SIG-M5 treated with dmso at 0.1 percent for 504 hours (cell line): ENCODE data around the gene GORASP2.

ENCODE experiments used
- DNase-seq: peaks from one replicate; lab custom pipeline; 2025; ENCODE audit not compliant: unreplicated experiment; lab: John Stamatoyannopoulos, UW

GORASP2 gene

DNA sequence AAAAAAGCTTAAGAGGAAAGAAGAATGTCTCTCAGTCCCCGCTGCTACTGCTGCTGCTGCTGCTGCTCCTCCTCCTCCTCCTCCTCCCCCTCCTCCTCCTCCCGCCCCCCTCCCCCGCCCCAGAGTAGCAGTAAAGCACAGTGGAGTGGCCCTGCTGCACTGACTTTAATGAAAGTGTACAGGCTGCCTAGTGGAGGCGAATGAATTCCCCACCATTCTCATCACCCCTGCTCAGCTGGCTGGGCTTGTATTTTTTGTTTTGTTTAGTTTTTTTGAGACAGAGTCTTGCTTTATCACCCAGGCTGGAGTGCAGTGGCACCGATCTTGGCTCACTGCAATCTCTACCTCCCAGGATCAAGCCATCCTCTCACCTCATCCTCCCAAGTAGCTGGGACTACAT is 34.3 kb downstream of the GORASP2 start:
- DNase-seq: no peak

DNA sequence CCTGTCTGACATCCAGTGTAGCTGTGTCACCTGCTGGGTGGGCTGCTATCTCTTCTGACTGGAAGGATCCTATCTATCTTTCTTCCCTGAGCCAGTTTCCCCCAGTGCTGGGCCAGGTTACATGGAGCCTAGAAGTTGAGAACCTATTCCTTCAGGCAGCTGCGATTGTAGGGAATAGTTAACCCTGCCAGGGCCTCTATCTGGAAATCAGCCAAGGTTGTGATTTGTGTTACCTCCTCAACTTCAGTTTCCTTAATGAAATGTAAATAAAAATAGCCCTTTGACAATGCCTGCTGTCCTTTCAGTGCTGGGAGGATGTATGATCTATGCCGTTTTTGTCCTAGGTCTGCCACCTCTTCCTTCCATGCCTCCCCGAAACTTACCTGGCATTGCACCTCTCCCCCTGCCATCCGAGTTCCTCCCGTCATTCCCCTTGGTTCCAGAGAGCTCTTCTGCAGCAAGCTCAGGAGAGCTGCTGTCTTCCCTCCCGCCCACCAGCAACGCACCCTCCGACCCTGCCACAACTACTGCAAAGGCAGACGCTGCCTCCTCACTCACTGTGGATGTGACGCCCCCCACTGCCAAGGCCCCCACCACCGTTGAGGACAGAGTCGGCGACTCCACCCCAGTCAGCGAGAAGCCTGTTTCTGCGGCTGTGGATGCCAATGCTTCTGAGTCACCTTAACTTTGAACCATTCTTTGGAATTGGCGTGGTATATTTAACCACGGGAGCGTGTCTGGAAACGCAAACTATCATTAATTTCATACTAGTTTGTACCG is 36.6 kb downstream of the GORASP2 start:
- DNase-seq: no peak

DNA sequence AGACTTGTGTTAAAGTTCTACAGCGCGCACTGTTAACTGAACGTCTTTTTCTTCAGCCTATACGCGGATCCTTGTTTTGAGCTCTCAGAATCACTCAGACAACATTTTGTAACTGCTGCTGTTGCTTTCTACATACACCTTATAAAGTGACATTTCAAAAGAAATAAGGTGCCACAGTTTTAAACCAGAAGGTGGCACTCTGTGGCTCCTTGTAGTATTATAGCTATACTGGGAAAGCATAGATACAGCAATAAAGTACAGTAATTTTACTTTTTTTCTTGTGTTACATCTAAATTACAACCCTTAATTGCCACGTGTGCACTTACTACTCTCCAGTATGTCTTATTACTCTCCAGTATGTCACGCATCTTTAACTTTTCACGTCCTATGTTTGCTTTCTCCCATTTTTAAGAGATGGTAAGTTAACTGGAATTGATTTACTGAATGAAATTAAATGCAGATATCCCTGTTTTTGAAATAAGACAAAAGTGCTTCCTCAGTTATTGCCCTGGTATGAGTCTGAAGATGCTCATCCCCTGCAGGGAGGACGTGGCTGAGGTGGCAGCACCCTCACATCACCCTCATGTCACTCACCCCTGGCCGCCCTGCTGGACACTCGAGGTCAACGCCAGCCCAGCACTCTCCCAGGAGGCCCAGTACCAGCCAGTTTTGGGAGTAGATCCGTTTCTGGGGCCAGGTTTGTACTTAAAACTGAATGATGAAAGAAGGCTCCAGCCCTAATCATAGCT is 37.8 kb downstream of the GORASP2 start:
- DNase-seq: no peak

DNA sequence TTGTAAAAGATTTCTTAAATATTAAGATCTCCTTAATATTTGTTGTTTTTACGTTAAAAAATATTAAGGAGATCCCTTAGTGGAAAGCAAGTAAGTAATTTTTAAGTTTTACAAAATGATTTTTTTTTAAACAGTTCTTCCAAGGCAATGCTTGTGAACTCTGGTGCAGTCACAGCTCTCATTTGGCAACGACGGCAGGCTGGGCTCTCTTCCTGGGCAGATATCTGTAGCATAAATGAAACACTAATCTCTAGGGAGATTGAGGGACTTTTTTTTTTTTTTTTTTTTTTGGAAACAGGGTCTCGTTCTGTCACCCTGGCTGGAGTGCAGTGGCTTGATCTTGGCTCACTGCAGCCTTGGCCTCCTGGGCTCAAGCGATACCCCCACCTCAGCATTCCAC is 38.5 kb downstream of the GORASP2 start:
- DNase-seq: no peak

DNA sequence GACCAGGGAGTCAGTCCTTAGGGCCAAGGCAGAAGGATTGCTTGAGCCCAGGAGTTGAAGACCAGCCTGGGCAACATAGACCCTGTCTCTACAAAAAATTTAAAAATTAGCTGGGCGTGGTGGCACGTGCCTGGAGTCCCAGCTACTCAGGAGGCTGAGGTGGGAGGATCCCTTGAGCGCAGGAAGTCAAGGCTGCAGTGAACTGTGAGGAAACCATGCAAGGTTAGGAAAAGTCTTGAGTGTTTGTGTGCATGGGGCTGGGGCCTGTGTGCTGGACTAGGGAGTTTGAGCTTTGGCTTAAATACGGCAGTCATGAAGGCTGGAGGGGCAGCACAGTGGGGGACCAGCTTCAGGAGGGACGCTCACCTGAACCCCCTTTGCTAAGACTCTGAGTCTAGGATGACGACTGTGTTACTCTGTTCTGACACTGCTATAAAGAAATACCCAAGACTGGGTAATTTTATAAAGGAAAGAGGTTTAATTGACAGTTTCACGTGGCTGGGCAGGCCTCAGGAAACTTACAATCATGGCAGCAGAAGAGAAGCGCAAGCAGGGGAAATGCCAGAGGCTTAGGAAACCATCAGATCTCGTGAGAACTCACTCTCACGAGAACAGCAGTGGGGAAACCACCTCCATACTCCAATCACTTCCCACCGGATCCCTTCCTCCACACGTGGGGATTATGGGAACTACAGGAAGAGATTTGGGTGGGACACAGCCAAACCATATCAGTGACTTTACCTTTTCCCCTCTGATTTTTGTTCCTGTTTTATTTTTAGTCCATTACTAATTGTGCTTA is 39.4 kb downstream of the GORASP2 start:
- DNase-seq: no peak

DNA sequence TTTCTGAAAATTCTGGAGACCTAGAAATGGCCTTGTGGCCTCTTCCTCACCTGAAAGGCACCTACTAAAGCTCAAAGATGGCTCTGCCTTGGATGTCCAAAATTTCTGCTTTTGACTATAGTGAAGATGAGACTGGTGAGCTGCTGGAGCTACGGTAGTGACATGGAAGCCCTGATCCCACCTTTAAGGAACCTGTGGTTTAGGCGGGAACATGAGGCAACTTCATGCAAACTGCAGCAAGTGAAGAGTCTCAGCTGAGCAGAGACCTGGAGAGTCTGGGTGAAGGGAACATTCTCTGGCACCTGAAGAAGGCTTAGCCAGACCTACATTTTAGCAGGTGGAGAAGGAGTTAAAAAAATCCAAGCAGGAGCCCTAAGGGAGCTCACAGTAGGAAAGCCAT is 40.0 kb downstream of the GORASP2 start:
- DNase-seq: no peak

DNA sequence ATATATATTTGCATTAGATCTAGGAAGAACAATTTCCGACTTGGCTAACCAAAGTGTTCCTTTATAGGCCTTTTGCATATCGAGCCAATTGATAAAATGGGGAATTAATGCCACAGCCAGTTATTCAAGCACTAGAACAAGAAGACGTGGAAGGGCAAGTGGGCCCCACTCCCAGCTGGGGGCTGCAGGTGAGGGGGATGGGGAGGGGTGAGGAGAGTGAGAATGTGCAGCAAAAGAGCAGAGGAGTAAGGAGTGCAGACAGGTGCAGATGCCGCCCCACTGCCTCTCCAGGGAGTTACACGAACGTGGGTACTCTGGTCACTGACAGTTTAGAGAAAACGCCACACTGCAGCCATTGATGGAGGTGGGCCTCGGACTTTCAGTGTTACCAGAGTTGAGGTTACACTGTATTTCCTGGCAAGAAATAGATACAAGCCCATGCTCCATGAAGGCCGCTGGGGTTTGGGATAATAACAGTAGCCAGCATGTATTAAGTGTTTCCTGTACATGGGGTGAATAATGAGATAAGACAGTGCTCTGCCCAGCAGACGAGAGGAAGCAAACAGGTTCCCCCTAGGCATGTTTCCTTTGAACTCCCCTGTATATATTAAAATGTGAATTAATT is 40.9 kb downstream of the GORASP2 start:
- no peak for DNase-seq

DNA sequence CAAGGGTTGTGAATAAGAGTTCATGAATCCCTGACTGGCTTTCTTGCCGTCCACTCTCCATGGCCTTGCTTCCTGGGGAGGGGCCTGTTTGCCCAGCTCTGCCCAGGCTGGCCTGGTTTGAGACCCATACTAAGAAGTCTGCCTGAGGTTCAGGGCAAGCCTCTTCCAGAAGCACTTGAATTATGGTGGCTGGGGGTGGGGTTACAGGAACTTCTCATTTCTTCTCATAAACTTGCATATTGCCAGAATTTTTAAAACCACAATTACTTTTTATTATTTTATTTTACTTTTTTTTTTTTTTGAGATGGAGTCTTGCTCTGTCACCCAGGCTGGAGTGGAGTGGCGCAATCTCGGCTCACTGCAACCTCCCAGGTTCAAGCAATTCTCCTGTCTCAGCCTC is 42.0 kb downstream of the GORASP2 start:
- no peak for DNase-seq

DNA sequence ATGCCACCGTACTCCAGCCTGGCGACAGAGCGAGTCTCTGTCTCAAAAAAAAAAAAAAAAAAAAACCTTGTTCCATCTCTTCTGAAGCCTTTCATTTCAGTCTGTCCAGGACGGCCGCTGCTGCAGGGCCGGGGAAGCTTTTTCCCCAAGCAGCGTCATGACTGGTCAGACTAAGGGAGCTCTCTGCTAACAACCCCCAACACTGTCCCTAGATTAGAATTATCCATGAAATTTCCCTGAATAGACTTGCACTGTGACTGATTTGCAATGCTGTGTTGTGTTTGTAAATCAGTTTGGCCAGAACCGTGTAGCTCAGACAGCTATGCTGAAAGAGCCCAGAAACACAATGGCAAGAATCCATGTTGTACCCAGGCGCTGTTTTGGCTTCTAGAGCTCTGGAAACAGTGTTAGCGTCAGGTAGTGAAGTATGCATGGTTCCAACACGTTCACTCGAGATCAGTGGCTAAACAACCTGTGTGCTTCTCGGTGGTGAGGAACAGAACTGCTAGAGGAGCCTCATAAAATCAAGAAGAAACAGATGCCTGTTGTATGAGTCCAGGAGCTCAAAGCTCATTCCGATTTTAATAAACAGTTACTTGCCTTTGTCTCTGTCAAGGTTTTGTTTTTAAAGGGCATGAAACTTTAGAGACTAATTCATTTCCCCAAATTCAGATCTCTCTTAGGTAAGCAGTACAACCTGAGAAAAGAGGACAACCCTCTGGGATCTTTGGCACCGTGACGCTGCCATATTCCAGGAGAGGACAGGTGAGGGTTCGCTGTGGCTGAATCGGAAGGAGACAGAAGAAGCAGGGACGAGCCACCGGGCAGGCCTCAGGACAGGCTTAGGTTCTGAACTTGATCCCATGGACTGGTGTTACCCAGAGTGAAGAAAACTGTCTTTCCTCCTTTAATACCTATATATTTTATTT is 43.5 kb downstream of the GORASP2 start:
- DNase-seq: peak; percentile 9

DNA sequence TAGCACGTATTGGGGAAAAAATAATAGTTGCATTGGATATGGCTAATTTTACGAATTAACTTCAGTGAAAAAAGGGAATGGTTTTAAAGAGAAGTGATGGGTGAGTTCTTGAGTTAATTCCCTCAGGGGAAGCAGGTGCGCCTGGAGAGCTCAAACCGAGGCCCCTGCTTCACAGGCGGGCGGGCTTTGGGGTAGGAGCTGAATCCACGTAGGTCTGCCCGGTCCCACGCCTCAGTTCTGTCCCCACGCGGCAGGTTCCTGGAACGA is 44.1 kb downstream of the GORASP2 start:
- no peak for DNase-seq

DNA sequence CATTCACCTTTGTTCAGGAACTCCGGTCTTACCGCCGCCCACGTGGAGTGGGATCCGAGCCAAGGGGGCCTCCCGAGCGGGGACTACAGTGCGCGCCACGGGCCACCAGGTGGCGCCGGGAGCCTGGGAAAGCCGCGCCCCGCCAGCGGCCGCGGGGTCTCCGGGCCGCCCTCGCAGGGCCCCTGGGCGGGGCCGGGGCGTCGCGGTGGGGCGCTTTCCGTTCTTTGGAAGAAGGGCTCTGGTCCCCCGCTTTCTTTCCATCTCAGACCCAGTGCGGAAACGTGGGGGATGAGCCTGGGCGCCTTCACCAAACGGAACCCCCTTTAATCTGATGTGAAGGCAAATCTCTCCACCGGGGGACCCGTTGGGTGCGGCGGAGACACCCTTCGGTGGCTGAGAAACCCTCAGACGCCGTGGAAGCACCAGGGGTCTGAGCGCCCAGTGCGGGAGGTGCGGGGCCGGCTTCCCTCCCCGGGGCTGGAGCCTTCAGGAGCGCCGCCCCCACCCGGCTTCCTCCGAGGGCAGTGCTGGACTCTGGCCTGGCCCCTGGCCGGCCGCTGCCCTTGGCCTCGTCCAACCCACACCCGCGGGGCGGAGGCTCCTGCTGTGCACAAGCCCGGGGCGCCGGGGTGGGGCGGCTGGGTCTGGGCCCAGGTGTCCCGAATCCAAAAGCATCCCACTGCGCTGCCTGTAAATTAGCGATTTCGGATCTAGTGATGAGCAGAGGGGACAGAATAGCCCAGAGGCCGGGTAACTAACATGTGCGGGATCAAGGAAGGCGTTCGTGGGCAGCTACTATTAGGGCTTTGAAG is 44.6 kb downstream of the GORASP2 start:
- peak; percentile 62 for DNase-seq

DNA sequence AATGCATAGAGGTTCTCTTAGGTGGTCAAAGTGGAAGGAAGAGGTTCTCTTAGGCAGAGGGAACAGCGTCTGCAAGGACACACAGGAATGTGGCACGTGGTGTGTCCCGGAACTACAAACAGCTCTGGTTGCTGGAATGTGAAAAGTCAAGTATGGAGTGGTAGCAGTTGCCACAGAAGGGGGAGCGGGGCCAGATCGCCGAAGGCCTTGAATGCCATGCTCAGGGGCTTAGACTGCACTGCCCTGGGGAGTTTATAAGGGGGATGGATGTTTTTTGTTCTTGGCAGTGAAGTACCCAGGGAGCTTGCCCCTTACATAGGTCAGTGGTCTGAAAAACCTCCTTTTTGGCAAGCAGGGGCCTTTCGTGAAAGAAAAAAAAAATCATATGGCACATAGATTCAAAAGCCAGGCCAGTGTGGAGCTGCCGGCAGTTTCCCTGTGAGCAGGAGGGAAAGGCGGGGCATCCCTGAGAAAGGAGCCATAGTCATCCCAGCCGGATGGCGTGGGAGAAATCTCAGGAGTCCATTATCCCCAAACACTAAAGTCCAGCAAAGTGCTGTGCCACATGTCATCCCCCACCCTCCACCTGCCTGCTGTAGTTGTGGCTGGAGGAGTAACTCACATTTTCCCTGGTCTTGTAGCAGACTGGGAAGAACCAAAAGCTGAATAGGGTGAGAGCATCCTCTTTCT is 45.4 kb downstream of the GORASP2 start:
- DNase-seq: no peak

DNA sequence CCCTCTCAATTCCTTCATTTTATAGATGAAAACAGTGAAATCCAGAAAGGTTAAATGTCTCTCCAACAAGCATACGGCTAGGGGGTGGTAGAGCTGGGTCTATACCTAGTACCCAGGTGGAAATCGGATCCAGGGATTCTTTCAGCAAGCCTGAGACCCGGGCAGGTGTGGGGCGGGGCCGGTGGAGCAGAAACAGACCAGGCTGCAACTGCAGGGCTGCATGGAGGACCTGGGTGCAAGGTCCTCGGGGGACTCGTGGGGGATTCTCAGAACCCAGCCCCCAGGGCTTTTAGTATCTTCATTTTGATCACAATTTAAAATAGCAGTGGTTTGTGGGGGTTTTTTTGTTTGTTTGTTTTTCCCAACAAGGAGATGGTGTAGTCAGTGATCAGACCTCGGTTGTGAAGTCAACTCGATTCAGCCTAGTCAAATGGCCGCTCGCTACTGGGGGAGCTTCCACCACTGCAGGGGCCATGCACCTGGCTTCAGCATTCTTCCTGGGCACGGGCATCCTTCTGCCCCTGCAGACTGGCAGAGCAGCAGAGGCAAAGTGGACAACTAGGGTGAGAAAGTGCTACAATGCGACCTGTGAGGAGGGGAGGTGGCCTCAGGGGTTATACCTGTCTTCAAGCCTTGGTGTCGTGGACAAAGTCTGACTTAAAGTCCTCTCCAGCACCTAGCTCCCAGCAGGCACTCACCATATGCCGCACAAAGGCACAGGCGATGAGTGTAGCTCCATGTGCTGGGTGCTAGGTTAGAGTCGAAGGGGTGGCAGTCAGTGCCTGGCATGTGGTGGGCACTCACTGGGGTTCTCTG is 46.3 kb downstream of the GORASP2 start:
- no peak for DNase-seq

DNA sequence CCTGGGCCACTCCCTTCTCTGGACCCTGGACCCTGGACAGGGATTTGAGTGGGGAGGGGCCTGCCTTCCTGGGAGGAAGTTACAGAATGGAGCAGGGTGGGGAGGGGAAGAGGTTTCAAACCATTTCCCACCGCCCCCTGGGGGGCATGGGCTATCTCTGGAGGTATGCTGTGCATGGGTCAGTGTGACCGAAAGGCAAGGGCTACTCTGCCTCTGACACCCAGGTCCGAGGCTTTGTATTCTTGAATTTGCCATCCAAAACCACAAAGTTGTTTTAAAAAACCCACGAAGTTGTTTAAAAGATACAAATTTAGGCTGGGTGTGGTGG is 46.9 kb downstream of the GORASP2 start:
- no peak for DNase-seq

DNA sequence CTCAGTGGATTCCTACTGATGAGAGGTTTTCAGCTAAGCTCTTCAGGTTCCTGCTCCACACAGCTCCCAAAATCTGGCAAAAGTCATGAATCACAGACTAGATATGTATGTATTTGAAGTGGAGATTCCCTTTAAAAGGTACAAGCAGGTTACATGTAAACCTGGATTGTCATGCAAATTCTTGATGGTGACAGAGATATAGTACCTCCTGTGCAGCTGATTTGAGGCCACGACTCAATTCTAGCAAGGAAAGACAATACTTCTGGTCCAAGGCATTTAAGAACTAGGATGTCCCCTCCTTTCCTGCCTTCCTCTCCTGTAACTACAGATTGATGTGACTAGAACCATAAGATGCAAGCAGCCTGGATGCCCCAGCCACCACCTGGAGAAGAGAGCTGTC is 55.0 kb downstream of the GORASP2 start:
- DNase-seq: no peak

DNA sequence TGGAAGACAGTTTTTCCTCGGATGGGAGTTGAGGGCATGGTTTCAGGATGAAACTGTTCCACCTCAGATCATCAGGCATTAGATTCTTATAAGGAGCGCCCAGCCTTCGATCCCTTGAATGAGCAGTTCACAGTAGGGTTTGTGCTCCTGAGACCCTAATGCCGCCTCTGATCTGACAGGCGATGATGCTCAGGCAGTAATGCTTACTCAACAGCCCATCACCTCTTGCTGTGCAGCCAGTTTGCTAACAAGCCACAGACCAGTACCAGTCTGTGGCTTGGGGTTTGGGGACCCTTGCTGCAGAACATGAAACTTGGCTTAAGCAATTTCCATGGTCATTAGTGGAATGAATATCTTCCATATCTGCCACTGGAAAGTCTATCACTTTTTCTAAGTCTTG is 56.4 kb downstream of the GORASP2 start:
- no peak for DNase-seq

DNA sequence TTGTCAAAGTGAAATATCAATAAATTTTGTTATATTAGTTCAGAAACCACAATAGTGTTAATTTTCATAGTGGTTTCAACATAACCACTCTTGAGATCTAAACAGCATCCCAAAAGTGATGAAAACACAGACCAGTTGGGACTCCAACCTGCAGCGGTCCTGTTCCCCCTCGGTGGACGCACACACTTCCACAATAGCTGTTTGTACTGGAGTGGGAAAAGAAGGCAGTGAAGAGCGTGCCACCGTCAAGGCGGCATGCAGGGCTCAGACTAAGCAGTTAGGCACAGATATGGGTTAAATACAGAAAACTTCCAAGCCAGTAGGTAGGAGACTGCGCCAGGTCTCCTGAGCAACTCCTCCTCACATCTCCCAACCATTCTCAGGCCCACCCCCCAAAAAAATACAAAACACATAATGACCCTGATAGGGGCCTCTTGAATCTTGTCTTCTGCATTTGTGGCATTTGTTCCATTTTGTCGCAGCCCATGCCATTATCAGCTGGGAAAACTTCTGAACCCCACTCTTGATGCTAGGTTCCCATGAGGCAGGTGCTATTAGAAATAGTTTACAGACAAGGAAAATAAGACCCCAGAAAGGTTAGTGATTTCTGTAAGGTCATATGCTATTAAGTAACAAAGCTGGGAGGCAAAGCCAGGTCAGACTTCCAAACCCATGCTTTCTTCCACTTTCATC is 57.7 kb downstream of the GORASP2 start:
- no peak for DNase-seq
